Gastrocnemius medialis (tissue), 4 donors: ENCODE measurements around the gene PDE8A. TPM values are rescaled to one million over a fixed set of nuclear protein-coding genes. Genes with fewer than 3 reads are reported as not detected.

Experiments used
- ATAC-seq, 2 donors: fragments of 150-250 bp; one replicate each; pipeline ENCODE4 v1.9.1; 2016
- DNase-seq, 2 donors: peaks; one replicate each; pipeline ENCODE4 v3.0.0-alpha.2; 2019
- H3K27ac ChIP-seq, 4 donors: fragments of 200-600 bp; sonication (generic); 1 replicate in 1 of 4; 2 replicates in 3 of 4; pipeline ENCODE4 v1.5.1; 2016 to 2018; ENCODE audit warnings: mild to moderate bottlenecking in 2 of 4, moderate library complexity in 1 of 4
- H3K27me3 ChIP-seq, 3 donors: fragments of 200-600 bp; sonication (generic) in 2 of 3; 1 replicate in 1 of 3; 2 replicates in 2 of 3; pipeline versions ENCODE4 v1.5.1 to v1.6.0; 2016 to 2019; ENCODE audit warnings: mild to moderate bottlenecking in 1 of 3, moderate library complexity in 1 of 3
- H3K36me3 ChIP-seq, 2 donors: fragments of 200-600 bp; sonication (generic) in 1 of 2; one replicate each; pipeline ENCODE4 v1.5.1; 2017 to 2018
- H3K4me1 ChIP-seq, 2 donors: fragments of 200-600 bp; sonication (generic) in 1 of 2; one replicate each; pipeline ENCODE4 v1.5.1; 2016 to 2017; ENCODE audit warnings: mild to moderate bottlenecking in 2 of 2
- H3K4me3 ChIP-seq, 4 donors: fragments of 200-600 bp; sonication (generic) in 3 of 4; 1 replicate in 1 of 4; 2 replicates in 3 of 4; pipeline ENCODE4 v1.5.1; 2016 to 2019; ENCODE audit warnings: mild to moderate bottlenecking in 2 of 4
- H3K9me3 ChIP-seq, 3 donors: fragments of 200-600 bp; sonication (generic) in 2 of 3; 1 replicate in 1 of 3; 2 replicates in 2 of 3; pipeline ENCODE4 v1.5.1; 2016 to 2019
- POLR2A ChIP-seq, 2 donors: fragments of 450-650 bp; IDR thresholded peaks; one replicate each; pipeline ENCODE4 v1.6.1; 2017; ENCODE audit warnings: antibody characterized with exemption in 2 of 2, mild to moderate bottlenecking in 2 of 2, moderate library complexity in 2 of 2
- in situ Hi-C, 4 donors: fragments of 200-750 bp; cut with MboI; loops; one replicate each; pipeline versions ENCODE4 v1.15.0 to v1.8.0; 2017; ENCODE audit warnings: low sequenced_read_pairs in 4 of 4
- intact Hi-C: fragments of 100-400 bp; cut with DNase I; formaldehyde crosslinking; loops from one replicate; pipeline ENCODE4 v1.15.1; 2023; ENCODE audit warnings: low total_unique reads
- total RNA-seq, 4 donors: library from RNA; depleted of rRNA; stranded (reverse); fragments of >200 nt; gene quantifications; one replicate each; pipeline versions ENCODE4 v1.1.0 to v1.2.3, GENCODE V29; 2016
- TF ChIP-seq, protein P1 (sequence below), 5 experiments: fragments of 450-650 bp in 3 of 5; fragments of 200-600 bp in 2 of 5; sonication (generic) in 2 of 5; IDR thresholded peaks in 4 of 5; conservative IDR thresholded peaks in 1 of 5; 1 replicate in 4 of 5; 2 replicates in 1 of 5; pipeline ENCODE4 v1.5.1; 2016 to 2019; ENCODE audit warnings: antibody characterized with exemption in 5 of 5, mild to moderate bottlenecking in 3 of 5, moderate library complexity in 3 of 5

The PDE8A gene
- total RNA-seq, 4 donors from 2014 or later, result 6.3 to 20.6 (median 13.9) TPM

DNA sequence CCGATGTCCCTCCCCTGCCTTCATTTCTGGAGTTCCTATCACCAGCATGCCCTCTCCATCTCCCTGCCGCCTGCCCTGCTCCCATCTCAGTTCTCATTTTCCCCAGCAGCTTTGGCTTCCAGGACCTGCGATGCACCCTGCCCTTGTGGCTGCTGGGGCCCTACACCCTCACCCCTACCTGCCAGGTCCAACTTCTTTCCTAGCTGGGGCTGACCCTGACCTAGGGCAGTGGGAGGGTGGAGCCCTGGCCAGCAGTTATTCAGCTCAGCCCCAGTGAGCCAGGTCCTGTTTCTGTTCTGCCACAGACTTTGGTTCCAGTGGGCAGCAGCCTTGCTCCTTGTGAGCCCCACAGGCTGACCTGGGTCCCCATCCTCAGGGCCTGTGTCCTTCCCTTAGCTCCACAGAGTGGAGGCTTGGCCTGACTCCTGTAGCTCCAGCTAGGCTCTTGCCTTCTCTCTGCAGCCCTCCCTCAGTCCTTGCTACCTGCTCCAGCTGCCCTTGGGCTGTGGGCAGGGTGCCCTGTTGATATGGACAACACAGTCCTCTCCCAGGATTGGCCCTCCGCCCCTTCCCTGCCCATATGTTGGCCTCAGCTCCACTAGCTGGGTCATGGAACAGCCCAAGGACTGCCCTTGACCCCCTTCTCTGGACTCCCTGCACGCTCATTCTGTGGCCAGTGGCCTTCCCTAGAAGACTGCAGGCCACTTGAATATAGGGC lies 34.7 kb upstream of the PDE8A start:
- H3K27ac ChIP-seq, result peak overlapping the region in 1 of 4 donors; percentile 27
- H3K27me3 ChIP-seq, result no peaks in the 10 kb centered on the region
- no peaks in the 10 kb centered on the region for H3K36me3 ChIP-seq
- peaks cover 4 to 10% of the 10 kb centered on the region in 2 donors for H3K4me1 ChIP-seq
- ATAC-seq, result no peak
- H3K9me3 ChIP-seq, result no peaks in the 10 kb centered on the region
- TF ChIP-seq POLR2A (IDR thresholded peaks at IDR 0.05), result no peak
- TF ChIP-seq, protein P1, sequence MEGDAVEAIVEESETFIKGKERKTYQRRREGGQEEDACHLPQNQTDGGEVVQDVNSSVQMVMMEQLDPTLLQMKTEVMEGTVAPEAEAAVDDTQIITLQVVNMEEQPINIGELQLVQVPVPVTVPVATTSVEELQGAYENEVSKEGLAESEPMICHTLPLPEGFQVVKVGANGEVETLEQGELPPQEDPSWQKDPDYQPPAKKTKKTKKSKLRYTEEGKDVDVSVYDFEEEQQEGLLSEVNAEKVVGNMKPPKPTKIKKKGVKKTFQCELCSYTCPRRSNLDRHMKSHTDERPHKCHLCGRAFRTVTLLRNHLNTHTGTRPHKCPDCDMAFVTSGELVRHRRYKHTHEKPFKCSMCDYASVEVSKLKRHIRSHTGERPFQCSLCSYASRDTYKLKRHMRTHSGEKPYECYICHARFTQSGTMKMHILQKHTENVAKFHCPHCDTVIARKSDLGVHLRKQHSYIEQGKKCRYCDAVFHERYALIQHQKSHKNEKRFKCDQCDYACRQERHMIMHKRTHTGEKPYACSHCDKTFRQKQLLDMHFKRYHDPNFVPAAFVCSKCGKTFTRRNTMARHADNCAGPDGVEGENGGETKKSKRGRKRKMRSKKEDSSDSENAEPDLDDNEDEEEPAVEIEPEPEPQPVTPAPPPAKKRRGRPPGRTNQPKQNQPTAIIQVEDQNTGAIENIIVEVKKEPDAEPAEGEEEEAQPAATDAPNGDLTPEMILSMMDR (IDR thresholded peaks at IDR 0.05 in 4 of 5, conservative IDR thresholded peaks at IDR 0.05 in 1 of 5), result no peak
- in situ Hi-C loops (no loop called here), intact Hi-C loops (no loop called here)
- H3K4me3 ChIP-seq, result no peak overlapping the region
- DNase-seq, result no peak

DNA sequence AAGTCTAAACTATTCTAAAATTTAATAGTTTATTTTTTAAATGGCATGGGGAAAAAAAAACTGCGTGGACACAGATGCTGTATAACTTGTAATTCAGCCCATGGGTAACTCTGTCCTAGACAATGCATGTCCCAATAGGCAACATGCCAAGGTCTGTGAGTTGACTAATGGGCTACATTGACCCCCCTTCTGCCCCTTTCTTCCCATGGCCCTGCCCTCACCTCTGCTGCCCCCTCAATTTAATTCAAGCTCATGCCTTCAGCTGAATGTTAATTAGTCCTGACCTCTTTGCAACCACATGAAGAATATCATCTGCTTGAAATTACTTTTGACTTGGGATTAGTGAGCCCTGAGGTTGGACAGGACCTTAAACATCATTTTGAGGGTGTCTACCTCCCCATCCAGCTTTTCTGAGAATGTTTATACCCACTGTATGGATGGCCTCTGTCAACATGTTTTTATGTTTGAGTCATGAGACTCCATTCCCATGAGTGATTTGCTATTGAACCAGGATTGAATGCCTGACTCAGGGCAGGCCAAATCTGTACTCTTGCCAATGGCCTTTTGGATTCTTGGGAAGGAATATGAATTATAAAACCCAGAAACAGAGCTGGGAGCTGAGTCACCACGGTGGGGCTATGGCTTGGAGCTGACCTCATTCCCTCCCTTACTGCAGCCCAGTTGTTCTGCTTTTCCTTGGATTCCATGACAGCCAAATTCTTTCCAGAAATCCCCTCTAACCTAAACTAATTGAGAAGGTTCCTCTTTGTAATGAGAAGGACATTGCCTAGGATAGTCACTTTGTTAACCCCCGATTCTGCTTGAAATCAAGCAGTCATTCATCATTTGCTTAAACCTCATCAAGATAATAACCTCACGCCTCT lies 33.5 kb upstream of the PDE8A start:
- no peaks in the 10 kb centered on the region for H3K36me3 ChIP-seq
- H3K4me1 ChIP-seq, result peaks cover 4 to 10% of the 10 kb centered on the region in 2 donors
- H3K27me3 ChIP-seq, result no peaks in the 10 kb centered on the region
- ATAC-seq (no peak), DNase-seq (peak in 1 of 2 donors; percentile 30)
- H3K4me3 ChIP-seq, result no peak overlapping the region
- in situ Hi-C loops (no loop called here), intact Hi-C loops (no loop called here)
- no peak overlapping the region for H3K27ac ChIP-seq
- TF ChIP-seq POLR2A (IDR thresholded peaks at IDR 0.05), result no peak
- H3K9me3 ChIP-seq, result no peaks in the 10 kb centered on the region

DNA sequence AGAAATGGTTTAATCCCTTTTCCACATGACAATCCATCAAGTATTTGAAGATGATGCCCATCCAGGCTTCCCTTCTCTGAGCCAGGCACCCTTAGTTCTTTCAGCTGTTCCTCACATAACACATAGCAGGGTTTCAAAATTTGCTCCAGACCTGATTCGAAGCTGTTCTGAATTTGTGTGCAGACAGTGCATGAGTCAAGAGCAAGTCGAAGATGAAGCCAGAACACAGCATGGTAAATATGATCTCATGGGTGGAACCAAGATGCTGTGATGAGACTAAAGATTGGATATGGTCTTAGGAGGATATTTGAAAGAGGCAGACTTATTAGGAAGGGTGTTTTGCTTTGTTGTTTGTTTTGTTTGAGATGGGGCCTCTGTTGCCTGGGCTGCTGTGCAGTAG lies 32.6 kb upstream of the PDE8A start:
- in situ Hi-C loops, result no loop called here

DNA sequence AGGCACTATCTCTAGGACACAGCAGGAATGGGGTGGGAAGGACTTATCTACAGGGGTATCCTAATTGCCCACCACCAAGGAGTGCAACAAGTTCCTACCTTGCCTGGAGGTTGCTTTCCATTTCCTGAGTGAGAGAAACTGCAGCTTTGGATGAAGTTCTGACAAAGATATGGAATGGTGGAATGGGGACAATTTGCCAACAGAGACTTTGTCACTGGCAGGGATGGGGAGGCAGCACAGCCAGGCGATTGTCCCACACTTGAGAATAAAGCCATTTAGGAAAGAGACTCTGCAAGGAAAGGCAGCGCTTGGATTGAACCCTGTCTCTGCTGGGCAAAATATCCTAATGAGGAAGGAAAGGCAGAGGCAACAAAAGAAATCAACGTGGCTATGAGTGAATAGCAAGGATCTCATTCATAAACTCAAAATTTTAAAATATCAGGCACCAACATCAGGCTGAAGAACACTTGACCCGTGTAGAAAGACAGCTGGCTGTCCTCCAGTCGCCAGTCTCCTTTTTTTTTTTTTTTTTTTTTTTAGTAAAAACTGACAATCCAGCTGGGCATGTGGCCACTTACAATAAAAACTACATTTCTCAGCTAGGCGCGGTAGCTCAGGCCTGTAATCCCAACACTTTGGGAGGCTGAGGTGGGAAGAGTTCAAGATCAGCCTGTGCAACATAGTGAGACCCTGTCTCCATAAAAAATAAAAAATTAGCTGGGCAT lies 31.6 kb upstream of the PDE8A start:
- no peak overlapping the region for H3K4me3 ChIP-seq
- no peaks in the 10 kb centered on the region for H3K27me3 ChIP-seq
- intact Hi-C loops, result loop anchor here (10.0 kb wide), 2 partner anchors 215 to 335 kb away; no protein-coding TSS in a partner anchor
- no peaks in the 10 kb centered on the region for H3K36me3 ChIP-seq
- no peak overlapping the region for H3K27ac ChIP-seq
- ATAC-seq (no peak), DNase-seq (no peak)
- no peaks in the 10 kb centered on the region for H3K9me3 ChIP-seq
- H3K4me1 ChIP-seq, result peaks cover 0 to 1% of the 10 kb centered on the region in 2 donors
- TF ChIP-seq, protein P1 (IDR thresholded peaks at IDR 0.05 in 4 of 5, conservative IDR thresholded peaks at IDR 0.05 in 1 of 5), result no peak
- TF ChIP-seq POLR2A (IDR thresholded peaks at IDR 0.05), result no peak
- in situ Hi-C loops, result loop anchor here in 1 of 4 donors (5.0 kb wide), 1 partner anchor 92 kb away; no protein-coding TSS in a partner anchor

More for the DNA sequence above, 32.6 kb upstream of the PDE8A start:
- intact Hi-C loops, result no loop called here
- H3K4me1 ChIP-seq, result peaks cover under 1 to 6% of the 10 kb centered on the region in 2 donors
- H3K4me3 ChIP-seq, result no peak overlapping the region
- no peak for ATAC-seq
- TF ChIP-seq, protein P1 (IDR thresholded peaks at IDR 0.05 in 4 of 5, conservative IDR thresholded peaks at IDR 0.05 in 1 of 5), result no peak
- no peak for TF ChIP-seq POLR2A (IDR thresholded peaks at IDR 0.05)
- no peak for DNase-seq
- H3K36me3 ChIP-seq, result no peaks in the 10 kb centered on the region
- H3K27me3 ChIP-seq, result no peaks in the 10 kb centered on the region
- H3K9me3 ChIP-seq, result no peaks in the 10 kb centered on the region
- no peak overlapping the region for H3K27ac ChIP-seq
